GM21390 (cell line): ENCODE measurements around the gene TNS2.
A peak's percentile ranks its signal among the peaks of the same experiment; 100 is the strongest.
"Not testable (repeated sequence)": the region's sequence is repeated elsewhere in the genome, so short reads cannot be mapped to it uniquely, and the experiment has no call there.

Experiments
- ATAC-seq: cut with Tn5 transposase; IDR thresholded peaks from one replicate; pipeline ENCODE4 v1.9.1; 2021; ENCODE audit not compliant: unreplicated experiment

The TNS2 gene

GRCh38 chr12:53093777-53094393 lies 44.0 kb downstream of the TNS2 start:
- ATAC-seq = no peak

- ATAC-seq = no peak
These were observed 44.5 kb downstream of the TNS2 start for GRCh38 chr12:53094394-53094787.

DNA sequence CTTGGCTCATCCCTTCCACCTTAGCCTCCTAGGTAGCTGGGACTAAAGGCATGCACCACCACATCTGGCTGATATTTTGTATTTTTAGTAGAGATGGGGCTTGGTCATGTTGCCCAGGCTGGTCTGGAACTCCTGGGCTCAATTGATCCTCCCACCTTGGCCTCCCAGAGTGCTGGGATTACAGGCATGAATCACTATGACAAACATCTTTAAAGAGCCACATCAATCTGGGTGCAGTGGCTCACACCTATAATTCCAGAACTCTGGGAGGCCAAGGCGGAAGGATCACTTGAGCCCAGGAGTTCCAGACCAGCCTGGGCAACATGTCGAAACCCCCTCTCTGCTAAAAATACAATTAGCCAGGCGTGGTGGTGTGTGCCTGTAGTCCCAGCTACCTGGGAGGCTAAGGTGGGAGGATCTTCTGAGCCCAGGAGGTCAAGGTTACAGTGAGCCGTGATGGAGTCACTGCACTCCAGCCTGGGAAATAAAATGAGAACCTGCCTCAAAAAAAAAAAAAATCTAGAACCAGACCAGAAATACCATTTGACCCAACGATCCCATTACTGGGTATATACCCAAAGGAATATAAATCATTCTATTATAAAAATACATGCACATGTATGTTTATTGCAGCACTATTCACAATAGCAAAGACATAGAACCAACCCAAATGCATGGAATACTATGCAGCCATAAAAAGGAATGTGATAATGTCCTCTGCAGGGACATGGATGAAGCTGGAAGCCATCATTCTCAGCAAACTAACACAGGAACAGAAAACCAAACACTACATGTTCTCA lies 45.1 kb downstream of the TNS2 start:
- ATAC-seq = not testable (repeated sequence)

DNA sequence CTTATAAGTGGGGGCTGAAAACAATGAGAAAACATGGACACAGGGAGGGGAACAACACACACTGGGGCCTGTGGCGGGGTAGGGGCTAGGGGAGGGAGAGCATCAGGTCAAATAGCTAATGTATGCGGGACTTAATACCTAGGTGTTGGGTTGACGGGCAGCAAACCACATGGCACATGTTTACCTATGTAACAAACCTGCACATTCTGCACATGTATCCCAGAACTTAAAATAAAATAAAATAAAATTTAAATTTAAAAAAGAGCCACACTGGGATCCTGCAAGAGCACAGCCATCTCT lies 45.7 kb downstream of the TNS2 start:
- ATAC-seq = not testable (repeated sequence)

DNA sequence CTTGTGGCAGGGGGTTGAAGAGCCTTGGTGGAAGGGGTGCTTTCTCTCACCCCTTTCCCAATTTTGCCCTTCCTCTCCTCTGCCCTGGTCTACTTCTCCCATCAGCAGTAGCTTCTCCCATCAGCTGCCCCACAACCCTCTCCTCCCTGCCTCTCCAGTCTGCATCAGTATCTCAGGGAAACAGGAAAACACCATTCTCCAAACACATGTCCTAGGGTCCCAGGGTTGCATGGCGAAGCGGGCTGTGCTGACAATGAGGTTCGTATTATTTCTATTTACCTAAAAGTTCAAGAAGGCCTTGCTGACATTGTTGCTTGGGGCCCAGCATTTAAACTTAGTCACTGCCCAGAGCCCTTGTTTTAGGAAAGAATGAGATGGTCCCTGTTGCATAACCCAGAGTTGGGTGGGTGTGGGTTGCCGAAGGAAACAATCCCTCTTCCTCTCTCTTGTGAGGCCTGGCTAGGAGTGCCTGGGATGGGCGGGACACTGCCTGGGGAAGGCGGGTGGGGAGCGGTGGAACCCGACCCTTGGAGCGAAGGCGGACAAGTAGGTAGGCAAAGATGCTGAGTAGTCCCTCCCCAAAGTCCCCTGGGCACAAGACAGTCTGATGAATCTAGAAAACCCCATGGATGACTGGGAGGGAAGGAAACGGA lies 46.4 kb downstream of the TNS2 start:
- no peak for ATAC-seq

- ATAC-seq = no peak
These were observed 46.9 kb downstream of the TNS2 start for GRCh38 chr12:53096759-53097158.

- ATAC-seq = no peak
These were observed 47.3 kb downstream of the TNS2 start for GRCh38 chr12:53097207-53097563.

GRCh38 chr12:53097564-53098353 lies 47.9 kb downstream of the TNS2 start, which contains the start of gene IGFBP6:
TSS of gene IGFBP6 (plus strand) at chr12:53097667. CDS start at chr12:53097718, 51 bp downstream.
- peak; percentile 49 for ATAC-seq

- no peak for ATAC-seq
These were observed 48.6 kb downstream of the TNS2 start for GRCh38 chr12:53098354-53098981.

DNA sequence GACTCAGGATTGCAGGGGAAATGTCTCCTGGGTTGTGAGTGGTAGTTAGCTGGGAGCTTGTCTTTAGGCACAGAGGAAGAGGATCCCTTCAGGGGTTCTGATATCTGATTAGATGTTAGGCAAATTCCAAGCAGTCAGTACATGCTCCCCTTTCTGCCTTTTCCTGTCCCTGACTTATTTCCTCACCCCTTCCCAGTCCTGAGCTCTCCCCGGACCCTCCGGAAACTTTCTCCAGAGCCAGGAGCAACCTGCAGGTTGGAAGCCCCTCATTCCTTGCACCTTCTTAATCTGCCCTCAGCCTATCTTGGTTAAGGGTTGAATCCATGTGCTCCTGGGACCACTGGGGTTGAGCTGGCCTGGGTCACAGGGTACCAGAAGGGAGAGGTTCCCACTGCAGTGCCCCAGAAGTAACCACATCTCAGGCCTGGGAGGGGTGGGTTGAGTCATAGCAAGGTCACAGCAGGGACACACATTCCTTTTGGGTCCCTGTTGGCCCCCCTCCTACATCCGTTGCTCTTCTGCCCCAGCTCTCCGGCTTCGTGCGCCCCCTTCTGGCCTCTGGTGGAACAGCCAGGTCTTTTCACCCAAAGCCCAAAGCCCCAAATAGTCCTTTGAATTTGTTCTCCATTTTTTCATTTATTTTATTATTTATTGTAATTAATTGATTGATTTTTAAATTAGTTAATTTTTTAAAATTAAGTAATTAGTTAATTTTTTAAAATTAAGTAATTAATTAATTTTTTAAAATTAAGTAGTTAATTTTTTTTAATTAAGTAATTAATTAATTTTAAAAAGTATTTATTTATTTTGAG lies 49.4 kb downstream of the TNS2 start:
- no peak for ATAC-seq

DNA sequence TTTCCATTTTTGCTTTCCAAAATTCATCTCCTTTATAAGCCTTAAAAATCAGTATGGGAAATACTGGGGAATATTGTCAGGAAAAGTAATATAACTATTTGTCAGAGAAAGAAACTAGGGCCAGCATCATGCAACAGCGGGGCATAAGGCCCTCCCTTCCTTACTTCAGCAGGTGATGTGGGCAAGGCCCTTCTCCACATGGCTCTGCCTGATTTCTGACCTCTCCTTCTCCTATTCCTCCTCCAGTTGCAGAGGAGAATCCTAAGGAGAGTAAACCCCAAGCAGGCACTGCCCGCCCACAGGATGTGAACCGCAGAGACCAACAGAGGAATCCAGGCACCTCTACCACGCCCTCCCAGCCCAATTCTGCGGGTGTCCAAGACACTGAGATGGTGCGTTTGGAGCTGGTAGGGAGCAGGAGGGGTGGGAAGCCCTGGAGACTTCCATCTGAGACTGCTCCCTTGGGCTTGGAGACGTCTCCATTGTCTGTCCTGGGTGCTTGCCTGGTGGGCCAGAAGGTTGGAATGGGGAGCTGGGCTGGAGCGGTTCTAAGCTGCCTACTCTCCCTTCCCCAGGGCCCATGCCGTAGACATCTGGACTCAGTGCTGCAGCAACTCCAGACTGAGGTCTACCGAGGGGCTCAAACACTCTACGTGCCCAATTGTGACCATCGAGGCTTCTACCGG lies 50.7 kb downstream of the TNS2 start:
- ATAC-seq = no peak

DNA sequence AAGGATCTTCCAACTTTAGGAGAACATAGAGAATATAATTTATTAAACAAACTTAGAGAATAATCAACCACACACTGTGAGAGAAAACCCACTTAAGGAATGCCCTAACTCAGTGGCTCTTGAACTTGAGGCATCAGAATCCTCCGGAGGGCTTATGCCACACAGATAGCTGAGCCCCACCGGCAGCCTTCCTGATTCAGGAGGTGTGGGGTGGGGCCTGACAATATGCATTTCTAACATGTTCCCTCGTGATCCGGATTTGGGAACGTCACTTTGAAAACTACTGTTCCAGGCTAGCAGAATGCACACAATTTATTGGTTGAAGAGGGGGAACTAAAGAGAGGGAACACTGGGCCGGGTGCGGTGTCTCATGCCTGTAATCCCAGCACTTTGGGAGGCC lies 51.4 kb downstream of the TNS2 start:
- ATAC-seq = no peak

DNA sequence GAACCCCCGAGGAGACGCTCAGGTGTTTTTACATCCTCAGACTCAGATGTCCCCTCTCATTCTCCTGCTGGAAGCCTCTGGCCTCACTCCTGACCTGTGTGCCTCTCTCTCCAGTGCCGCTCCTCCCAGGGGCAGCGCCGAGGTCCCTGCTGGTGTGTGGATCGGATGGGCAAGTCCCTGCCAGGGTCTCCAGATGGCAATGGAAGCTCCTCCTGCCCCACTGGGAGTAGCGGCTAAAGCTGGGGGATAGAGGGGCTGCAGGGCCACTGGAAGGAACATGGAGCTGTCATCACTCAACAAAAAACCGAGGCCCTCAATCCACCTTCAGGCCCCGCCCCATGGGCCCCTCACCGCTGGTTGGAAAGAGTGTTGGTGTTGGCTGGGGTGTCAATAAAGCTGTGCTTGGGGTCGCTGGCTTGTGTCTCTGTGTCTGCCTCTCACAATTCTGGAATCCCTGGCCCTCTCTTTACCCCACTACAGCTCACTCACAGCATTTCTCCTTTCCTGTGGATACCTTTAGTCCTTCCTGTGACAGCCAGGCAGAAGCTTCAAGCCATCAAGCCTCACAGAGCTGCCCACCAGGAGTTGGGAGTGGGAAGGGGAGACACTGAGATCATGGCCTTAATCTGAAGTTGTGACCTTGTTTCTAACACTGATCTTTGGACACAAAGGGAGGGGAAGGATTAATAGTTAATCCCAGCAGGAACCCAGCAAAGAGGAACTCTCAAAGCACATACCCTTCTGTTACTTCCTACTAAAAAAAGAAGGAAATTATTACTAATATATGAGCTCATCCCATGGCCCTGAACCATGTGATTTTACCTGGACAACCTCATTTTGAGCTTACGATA lies 52.3 kb downstream of the TNS2 start:
- ATAC-seq = no peak

DNA sequence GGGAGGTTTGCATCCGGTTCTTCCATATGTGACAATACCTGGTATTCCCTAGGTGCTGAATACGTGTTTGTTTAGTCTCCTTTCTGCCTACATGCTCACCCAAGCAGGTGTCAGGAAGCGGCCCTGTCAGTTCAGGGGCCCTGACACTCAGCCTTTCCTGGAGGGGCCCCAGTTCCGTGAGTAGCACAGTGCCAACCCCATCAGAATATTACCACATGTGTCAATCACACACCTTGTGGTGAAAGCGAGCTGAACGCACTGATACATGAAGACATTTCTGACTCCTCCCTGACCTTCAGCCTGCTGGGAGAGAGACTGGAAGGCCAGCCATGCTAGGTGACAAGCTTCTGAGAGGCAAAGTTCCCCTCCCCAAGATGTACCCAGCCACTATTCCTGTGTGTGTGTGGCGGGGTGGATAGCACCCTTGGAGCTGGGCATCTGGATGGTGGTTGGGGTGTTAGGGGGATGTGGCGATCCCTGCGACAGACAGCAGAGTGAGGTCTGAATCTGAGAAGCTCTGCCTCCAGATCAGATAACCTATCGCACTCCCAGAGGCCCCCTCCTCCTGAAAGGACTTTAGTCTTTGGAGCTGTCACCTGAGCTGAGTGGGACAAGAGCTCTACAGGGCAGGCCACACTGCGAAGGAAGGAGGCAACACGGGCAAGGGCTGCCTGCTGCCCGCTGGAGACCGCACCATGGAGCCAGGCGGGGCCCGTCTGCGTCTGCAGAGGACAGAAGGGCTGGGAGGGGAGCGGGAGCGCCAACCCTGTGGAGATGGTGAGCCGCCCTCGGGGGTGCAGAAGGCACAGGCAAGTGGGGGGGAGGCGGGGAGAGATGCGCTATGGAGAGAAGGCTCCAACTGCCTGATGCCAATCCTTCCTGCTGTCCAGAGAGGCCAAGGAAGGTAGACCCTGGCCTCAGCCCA lies 53.3 kb downstream of the TNS2 start, which contains the start of gene SOAT2:
Gene SOAT2 (plus strand): TSS at position 604 of the 925 bp plus-strand sequence. CDS start 92 bp downstream, at position 696.
- peak; percentile 49 for ATAC-seq

GRCh38 chr12:53103860-53104305 lies 54.0 kb downstream of the TNS2 start:
- no peak for ATAC-seq

- ATAC-seq = no peak
These were observed 55.4 kb downstream of the TNS2 start for GRCh38 chr12:53105256-53105655.

GRCh38 chr12:53105712-53106439 lies 56.0 kb downstream of the TNS2 start:
- no peak for ATAC-seq
